HG03196 (cell line): ENCODE measurements around the gene RALB.

Source experiments
- ATAC-seq: cut with Tn5 transposase; IDR thresholded peaks from one replicate; pipeline ENCODE4 v1.9.1; 2021; ENCODE audit not compliant: unreplicated experiment

The RALB gene

DNA sequence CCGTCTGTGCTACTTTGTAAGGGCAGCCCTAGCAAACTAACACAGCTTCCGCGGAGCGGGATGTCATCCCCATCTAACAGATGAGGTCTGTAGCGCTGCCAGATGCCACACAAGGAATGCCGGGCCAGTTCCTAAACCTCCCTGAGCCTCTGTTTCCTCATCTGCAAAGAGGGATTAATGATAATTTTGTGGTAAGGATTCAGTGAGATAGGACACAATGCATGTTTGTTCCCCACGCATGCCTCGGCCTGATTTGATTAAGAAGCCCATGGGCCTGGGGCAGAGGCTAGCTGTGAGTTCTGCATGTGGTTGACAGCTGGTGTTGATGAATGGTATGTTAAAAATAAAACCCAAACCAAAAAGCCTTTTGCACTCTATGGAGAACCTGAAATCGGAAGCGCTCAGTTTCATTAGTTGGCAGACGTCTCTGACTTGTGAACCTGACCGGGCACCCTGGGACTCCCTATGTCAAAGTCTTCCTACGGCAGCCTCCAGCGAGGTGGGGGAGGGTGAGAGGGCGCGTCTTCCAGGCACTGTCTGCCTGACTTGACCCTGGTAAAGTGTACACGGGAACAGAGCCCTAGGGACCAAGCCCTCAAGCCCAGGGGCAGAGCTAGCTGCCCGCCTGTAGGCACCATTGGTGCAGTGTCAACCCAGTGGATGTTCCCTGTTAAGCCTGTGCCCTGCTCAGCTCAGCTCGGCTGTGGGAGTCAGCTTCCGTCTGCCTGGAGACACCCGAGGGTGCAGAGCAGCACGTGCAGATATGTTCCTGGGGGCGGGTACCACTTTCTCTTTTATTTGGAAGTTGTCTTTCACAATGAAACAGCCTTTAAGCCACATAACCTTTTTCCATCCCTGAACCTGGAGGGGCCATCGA lies 78.5 kb downstream of the RALB start:
- ATAC-seq: no peak

DNA sequence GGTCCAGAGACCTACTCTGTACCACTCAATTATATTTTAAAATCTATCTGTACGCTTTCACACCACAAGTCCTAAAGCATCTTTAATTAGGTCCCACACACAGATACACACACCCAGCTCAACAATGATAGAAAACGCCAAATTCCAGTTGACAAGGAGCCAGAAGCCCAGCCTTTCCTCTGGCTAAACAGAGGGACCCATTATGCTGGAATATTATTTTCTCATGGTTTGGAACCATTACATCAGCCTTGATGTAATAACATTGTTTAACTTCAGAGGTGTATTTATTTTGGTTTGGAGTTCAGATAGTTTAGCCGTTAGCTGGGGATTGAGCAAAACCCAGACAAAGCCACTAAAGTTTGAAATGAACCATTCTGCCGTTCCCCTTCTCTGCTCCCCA lies 79.3 kb downstream of the RALB start:
- ATAC-seq: no peak

DNA sequence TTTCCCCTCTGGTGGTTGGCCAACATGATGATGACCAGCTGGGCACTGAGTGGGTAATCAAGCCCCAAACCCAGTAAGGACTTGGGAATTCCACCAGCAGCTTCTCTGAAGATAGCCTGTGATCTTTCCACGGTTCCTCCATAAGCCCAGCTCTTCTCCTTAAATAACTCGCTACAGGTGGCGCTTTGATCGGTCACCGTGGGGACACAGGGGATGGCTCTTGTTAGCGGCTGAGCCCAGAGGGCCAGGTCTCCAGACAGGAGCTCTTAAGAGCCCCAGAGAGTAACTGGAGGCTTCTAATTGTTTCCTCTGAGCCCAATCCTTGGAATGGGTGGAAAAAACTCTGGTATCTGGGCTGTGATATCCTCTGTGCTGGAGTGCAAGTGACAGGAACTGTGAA lies 79.7 kb downstream of the RALB start:
- ATAC-seq: no peak

DNA sequence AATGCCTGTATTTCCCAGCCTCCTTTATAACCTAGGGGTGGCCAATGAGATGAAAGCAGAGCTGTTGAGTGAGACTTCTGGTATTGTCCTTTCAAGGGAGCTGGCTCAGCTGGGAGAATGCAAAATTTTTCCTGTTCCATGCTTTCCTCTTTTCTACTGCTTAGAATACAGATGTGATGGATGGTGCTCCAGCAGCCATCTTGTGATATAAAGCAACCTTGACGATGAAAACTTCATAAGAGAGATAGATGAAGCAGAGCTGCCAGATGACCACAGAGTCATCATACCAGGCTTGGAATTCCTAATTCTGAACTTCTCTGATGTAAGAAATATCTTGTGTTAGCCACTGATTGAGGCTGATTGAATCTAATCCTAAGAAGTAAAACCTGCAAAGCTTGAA lies 81.4 kb downstream of the RALB start:
- ATAC-seq: no peak

DNA sequence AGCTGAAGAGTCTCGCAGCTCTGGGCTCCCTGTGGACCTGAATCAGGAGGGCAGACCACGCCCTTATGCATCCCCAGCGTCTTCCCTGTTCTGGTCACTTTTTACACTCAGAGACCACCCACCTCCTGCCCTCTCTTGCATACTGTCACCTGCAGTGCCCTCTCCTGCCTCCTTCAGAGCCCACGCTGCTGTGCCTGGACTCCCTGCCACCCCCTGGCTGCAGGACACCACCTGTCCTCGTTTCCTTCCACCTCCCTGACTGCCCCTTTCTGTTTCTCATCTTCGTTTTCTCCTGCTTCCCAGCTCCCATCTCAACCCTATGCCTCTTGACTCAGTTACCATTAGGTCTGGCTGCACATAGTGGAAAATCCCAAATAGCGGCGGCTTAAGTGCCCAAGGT lies 84.1 kb downstream of the RALB start:
- ATAC-seq: no peak

DNA sequence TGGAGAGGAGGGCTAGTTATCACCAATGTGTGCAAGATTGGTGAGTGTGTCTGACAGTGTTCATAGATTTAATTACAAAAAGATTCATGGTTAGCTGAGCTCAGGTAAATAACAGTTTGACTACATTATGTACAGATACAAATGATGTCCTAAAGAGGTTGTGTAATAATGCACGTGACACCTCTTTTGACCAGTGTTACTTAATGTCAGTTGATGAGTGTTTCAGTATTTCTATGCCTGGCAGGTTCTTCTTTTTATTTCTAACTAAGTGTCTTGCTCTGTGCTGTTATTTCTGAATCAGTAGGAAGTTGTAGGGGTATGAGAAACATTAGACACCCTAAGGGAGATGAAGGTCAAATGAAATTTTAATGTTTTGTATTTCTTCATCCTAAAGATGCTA lies 85.4 kb downstream of the RALB start:
- no peak for ATAC-seq

DNA sequence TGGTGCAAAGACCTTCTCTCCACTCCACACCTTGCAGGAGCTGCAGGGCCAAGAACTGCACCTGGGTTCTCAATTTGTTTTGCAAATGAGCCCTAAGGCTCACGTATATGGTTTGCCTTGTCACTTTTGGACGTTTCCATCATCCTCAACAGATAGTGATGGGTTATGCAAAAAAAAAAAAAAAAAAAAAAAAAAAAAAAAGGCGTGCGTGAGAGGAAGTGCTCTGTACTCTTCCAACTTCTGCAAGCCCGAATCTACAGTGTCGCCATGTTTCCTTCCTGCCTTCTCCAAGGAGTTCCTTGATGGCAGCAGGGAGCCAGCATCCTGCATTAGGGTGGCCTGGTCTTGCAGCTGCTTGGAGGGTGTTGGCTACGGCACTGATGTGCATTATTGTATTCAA lies 89.3 kb downstream of the RALB start:
- no peak for ATAC-seq

DNA sequence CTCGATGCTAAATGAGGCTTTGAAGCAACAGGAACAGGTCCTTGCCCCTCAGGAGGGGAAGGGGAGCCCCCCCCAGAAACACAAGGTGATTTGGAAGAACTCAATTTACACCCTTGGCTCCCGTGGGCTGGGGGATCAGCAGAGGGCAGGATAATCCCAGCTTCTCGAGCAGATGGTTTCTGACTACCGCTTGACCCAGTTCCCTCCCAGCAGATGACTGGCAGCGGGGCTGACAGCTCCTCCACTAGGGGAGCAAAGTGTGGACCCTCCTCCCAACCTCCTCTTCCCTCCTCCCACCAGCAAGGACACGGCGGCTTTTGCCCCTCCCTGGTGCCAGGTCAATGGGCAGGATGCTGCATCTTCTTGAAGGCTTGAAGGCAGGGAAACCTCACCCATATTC lies 89.8 kb downstream of the RALB start:
- ATAC-seq: no peak

DNA sequence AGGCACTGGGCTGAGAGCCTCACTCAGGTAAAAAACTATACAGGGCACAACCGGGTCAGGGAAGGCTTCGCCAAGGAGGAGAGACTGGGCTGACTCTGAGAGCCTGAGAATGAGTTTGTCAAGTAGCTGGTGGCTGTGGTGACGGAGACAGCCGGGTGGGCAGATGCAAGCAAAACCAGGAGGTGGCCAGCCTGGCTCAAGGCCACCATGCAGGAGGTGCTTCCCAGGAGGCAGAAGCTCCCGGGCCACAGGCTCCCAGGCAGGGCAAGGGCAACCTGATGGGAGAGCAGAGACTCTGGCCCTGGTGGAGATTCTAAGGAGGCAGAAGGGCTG lies 90.4 kb downstream of the RALB start:
- no peak for ATAC-seq

DNA sequence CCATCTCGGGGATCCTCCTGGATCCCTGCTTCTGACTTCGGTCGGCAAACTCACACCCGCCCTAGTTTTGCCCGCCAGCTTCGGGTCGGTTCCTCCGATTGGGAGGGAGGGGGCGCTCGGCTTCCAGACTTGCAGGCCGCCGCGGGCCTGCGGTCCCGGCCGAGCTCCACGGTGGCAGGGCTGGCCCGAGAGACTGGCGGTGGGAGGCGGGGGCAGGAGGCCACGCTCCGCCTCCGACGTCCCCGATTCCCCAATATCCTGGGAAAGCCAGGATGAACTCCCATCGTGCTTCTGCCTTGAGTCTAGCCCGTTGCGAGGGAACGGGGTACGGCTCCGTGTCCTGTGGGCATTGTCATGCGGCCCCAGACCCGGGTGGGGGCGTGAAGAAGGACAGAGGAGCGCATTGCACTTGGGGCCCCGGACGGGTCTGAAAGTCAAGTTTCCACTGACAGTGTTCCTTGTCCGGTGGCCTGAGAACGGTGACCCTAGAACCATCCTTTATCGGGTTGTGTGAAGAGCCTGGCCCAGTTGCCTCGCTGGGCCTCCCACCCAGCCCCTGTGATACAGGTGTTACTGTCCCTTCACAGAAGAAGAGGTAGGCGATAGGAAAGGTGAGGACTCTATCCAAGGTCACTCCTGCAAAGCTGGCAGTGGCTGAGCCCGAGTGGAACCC lies 90.9 kb downstream of the RALB start:
- ATAC-seq: no peak
